OCI-LY7 (cell line): ENCODE results near the gene DDB1.

Source experiments
- EZH2phosphoT487 ChIP-seq: fragments of 200-600 bp; sonication (generic); IDR thresholded peaks from 2 replicates; pipeline ENCODE4 v1.6.1; 2018; ENCODE audit warnings: low read depth, borderline replicate concordance, mild to moderate bottlenecking, mixed run types, antibody characterized with exemption, low read length, moderate library complexity, mixed read lengths
- TF ChIP-seq, protein P1 (sequence below): fragments of 200-600 bp; sonication (generic); conservative IDR thresholded peaks from 2 replicates; pipeline ENCODE4 v1.5.1; 2014; ENCODE audit warnings: mild to moderate bottlenecking, antibody characterized with exemption, low read length, moderate library complexity, mixed read lengths

DNA sequence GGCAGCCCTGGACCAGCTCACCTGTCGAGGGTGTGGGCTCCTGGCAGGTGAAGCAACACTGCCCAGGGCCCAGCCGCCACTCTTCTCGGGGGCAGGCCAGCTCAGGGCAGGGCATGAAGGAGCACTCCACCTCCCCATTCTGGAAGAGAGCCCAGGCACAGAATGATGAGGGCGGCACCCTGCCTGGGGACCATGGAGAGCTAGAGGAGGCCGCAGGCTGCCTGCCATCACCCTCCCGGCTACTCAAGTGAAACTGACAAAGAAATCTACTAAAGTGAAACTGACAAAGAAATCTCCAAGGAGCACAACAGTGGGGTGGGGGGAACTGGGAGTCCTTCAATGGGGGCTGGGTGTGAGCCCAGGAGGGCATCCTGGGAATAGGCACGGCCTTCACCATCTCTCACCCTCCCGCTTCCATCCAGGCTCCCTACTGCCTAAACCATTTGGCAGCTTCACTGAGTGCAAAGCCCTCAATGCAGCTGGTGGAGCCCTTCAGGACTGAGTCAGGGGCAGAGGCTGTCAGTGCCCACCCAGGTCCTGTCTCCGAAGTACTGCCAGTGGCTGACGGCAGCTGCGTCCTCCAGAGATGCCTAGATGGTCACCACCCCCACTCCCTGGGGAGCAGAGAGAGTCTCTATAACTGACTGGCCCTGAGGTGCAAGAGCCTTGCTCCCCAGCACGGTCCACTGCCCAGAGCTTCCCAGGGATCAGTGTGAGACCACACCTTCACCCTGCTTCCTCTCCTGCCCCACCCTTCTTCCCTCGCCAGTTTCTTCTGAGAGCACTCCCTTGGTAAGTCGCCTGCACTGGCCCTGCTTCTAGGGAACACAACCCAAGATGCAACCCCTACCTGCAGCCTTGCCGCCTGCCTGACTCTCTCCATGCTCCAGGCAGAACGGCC lies 59.5 kb downstream of the DDB1 start:
- TF ChIP-seq, protein P1, sequence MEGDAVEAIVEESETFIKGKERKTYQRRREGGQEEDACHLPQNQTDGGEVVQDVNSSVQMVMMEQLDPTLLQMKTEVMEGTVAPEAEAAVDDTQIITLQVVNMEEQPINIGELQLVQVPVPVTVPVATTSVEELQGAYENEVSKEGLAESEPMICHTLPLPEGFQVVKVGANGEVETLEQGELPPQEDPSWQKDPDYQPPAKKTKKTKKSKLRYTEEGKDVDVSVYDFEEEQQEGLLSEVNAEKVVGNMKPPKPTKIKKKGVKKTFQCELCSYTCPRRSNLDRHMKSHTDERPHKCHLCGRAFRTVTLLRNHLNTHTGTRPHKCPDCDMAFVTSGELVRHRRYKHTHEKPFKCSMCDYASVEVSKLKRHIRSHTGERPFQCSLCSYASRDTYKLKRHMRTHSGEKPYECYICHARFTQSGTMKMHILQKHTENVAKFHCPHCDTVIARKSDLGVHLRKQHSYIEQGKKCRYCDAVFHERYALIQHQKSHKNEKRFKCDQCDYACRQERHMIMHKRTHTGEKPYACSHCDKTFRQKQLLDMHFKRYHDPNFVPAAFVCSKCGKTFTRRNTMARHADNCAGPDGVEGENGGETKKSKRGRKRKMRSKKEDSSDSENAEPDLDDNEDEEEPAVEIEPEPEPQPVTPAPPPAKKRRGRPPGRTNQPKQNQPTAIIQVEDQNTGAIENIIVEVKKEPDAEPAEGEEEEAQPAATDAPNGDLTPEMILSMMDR = no peak
- TF ChIP-seq EZH2phosphoT487 = no peak
